Neural cell (in vitro differentiated cells): ENCODE results near the gene FCHO1. TPM values are rescaled to one million over a fixed set of nuclear protein-coding genes. Genes with fewer than 3 reads are reported as not detected.

Experiments used
- H2AFZ ChIP-seq: fragments of 200-600, 300-800 bp; sonication (generic), shearing (Covaris generic); 2 replicates; pipeline ENCODE4 v1.6.0; 2014; ENCODE audit warnings: low read depth, mild to moderate bottlenecking, antibody characterized with exemption, low read length, moderate library complexity
- H3F3A ChIP-seq: fragments of 200-600 bp; shearing (Covaris generic); 2 replicates; pipeline ENCODE4 v1.6.1; 2016; ENCODE audit warnings: mild to moderate bottlenecking, moderate library complexity, mixed read lengths, antibody characterized with exemption, low read length; ENCODE audit not compliant: insufficient read depth, poor library complexity, severe bottlenecking
- H3K27ac ChIP-seq: fragments of 200-600, 300-800 bp; sonication (generic), shearing (Covaris generic); 2 replicates; pipeline ENCODE4 v1.5.1; 2014; ENCODE audit warnings: mild to moderate bottlenecking, low read length, moderate library complexity
- H3K27me3 ChIP-seq: fragments of 300-800, 200-600 bp; sonication (generic), shearing (Covaris generic); 2 replicates; pipeline ENCODE4 v1.6.0; 2014; ENCODE audit warnings: mild to moderate bottlenecking, low read depth, low read length, moderate library complexity; ENCODE audit not compliant: insufficient read depth
- H3K36me3 ChIP-seq: fragments of 300-800, 200-600 bp; sonication (generic), shearing (Covaris generic); 2 replicates; pipeline ENCODE4 v1.5.1; 2014; ENCODE audit warnings: mild to moderate bottlenecking, antibody characterized with exemption, low read length, moderate library complexity; ENCODE audit not compliant: insufficient read depth
- H3K4me2 ChIP-seq: fragments of 300-800, 200-600 bp; sonication (generic), shearing (Covaris generic); 2 replicates; pipeline ENCODE4 v1.6.0; 2014; ENCODE audit warnings: mild to moderate bottlenecking, low read length
- H3K4me3 ChIP-seq: fragments of 300-800, 200-600 bp; sonication (generic), shearing (Covaris generic); 2 replicates; pipeline ENCODE4 v1.5.1; 2014; ENCODE audit warnings: mild to moderate bottlenecking, low read length, moderate library complexity
- H3K79me2 ChIP-seq: fragments of 200-600 bp; shearing (Covaris generic); replicated peaks from 2 replicates; pipeline ENCODE4 v1.6.0; 2014; ENCODE audit warnings: mild to moderate bottlenecking, low read length, moderate library complexity; ENCODE audit not compliant: insufficient read depth
- H3K9ac ChIP-seq: fragments of 300-800, 200-600 bp; sonication (generic), shearing (Covaris generic); 2 replicates; pipeline ENCODE4 v1.6.1; 2016; ENCODE audit warnings: mild to moderate bottlenecking, low read length, mixed read lengths
- H3K9me2 ChIP-seq: fragments of 200-600 bp; shearing (Covaris generic); 2 replicates; pipeline ENCODE4 v1.6.1; 2016; ENCODE audit warnings: mild to moderate bottlenecking, low read length, mixed read lengths; ENCODE audit not compliant: insufficient read depth
- H3K9me3 ChIP-seq: fragments of 200-600, 300-800 bp; sonication (generic), shearing (Covaris generic); 2 replicates; pipeline ENCODE4 v1.6.1; 2016; ENCODE audit warnings: mild to moderate bottlenecking, mixed run types, low read length, moderate library complexity, mixed read lengths
- H4K20me1 ChIP-seq: fragments of 200-600 bp; shearing (Covaris generic); 2 replicates; pipeline ENCODE4 v1.6.1; 2016; ENCODE audit warnings: mild to moderate bottlenecking, mixed run types; ENCODE audit not compliant: insufficient read depth
- EP300 ChIP-seq: fragments of 450-650 bp; conservative IDR thresholded peaks from 2 replicates; pipeline ENCODE4 v1.6.1; 2014; ENCODE audit warnings: antibody characterized with exemption, mild to moderate bottlenecking, moderate library complexity; ENCODE audit not compliant: poor library complexity, severe bottlenecking
- EZH2 ChIP-seq: fragments of 200-600, 300-800 bp; shearing (Covaris generic), sonication (generic); IDR thresholded peaks from 2 replicates; pipeline ENCODE4 v1.6.1; 2014; ENCODE audit warnings: antibody characterized with exemption, low read length, borderline replicate concordance, mild to moderate bottlenecking; ENCODE audit not compliant: insufficient read depth, poor library complexity, severe bottlenecking
- MXI1 ChIP-seq: fragments of 450-650 bp; conservative IDR thresholded peaks from 2 replicates; pipeline ENCODE4 v1.6.1; 2014; ENCODE audit warnings: antibody characterized with exemption, mild to moderate bottlenecking; ENCODE audit not compliant: poor library complexity, severe bottlenecking
- POLR2AphosphoS5 ChIP-seq: IDR thresholded peaks from 2 replicates; pipeline ENCODE4 v1.6.1; 2012
- RAD21 ChIP-seq: fragments of 450-650 bp; conservative IDR thresholded peaks from 2 replicates; pipeline ENCODE4 v1.6.1; 2014; ENCODE audit warnings: antibody characterized with exemption, mild to moderate bottlenecking, moderate library complexity
- REST ChIP-seq: IDR thresholded peaks from 2 replicates; pipeline ENCODE4 v1.6.1; 2012; ENCODE audit warnings: borderline replicate concordance
- SMC3 ChIP-seq: fragments of 450-650 bp; conservative IDR thresholded peaks from 2 replicates; pipeline ENCODE4 v1.6.1; 2014; ENCODE audit warnings: antibody characterized with exemption, mild to moderate bottlenecking, moderate library complexity; ENCODE audit not compliant: poor library complexity
- TAF1 ChIP-seq: IDR thresholded peaks from 2 replicates; pipeline ENCODE4 v1.6.1; 2012; ENCODE audit warnings: low read depth
- polyA plus RNA-seq: library from polyadenylated mRNA; depleted of rRNA; stranded (reverse); fragments of >200 nt; gene quantifications from 2 replicates; pipeline ENCODE4 v1.2.3, GENCODE V29; 2014
- TF ChIP-seq, protein P1 (sequence below): fragments of 450-650 bp; IDR thresholded peaks from 2 replicates; pipeline ENCODE4 v1.5.1; 2014; ENCODE audit warnings: antibody characterized with exemption, mild to moderate bottlenecking, moderate library complexity; ENCODE audit not compliant: poor library complexity, severe bottlenecking

Gene FCHO1
- polyA plus RNA-seq, 1 donor from 2014 or later = 39.7 TPM

DNA sequence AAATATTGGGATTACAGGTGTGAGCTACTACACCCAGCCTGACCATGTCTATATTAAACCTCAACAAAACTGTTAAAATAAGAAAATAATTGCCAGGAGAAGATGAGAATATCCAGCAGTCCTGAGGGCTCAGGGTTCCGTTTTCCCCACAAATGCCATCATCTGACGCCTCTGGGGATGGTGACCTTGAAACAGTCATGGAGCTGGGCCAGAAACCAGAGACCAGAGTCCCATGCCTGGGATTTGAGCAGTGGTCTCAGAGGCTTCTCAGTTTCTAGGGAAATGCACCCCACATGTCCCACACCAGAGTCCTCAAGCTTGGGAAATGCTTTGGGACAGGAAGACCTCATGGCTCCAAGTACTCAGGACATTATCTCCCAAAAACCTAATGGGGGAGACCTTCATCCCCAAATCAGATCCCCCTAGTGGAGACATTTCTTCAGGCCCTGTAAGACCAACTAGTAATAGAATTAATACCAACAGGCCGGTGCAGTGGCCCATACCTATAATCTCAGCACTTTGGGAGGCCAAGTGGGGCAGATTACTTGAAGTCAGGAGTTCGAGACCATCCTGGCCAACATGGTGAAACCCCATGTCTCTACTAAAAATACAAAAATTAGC lies 34.9 kb upstream of the FCHO1 start:
- Histone ChIP-seq H3K4me2 (no peak overlapping the region), H3F3A (no peaks in the 10 kb centered on the region), H3K27ac (no peak overlapping the region), H3K9ac (no peak overlapping the region), H3K9me2 (no peaks in the 10 kb centered on the region), H3K9me3 (no peaks in the 10 kb centered on the region), H3K27me3 (no peaks in the 10 kb centered on the region), H4K20me1 (no peaks in the 10 kb centered on the region), H2AFZ (no peak overlapping the region), H3K4me3 (no peak overlapping the region), H3K79me2 (peaks cover 23% of the 10 kb centered on the region), H3K36me3 (no peaks in the 10 kb centered on the region)
- no peak for TF ChIP-seq POLR2AphosphoS5
- TF ChIP-seq EP300 = no peak
- TF ChIP-seq SMC3 = no peak
- TF ChIP-seq, protein P1, sequence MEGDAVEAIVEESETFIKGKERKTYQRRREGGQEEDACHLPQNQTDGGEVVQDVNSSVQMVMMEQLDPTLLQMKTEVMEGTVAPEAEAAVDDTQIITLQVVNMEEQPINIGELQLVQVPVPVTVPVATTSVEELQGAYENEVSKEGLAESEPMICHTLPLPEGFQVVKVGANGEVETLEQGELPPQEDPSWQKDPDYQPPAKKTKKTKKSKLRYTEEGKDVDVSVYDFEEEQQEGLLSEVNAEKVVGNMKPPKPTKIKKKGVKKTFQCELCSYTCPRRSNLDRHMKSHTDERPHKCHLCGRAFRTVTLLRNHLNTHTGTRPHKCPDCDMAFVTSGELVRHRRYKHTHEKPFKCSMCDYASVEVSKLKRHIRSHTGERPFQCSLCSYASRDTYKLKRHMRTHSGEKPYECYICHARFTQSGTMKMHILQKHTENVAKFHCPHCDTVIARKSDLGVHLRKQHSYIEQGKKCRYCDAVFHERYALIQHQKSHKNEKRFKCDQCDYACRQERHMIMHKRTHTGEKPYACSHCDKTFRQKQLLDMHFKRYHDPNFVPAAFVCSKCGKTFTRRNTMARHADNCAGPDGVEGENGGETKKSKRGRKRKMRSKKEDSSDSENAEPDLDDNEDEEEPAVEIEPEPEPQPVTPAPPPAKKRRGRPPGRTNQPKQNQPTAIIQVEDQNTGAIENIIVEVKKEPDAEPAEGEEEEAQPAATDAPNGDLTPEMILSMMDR = no peak
- TF ChIP-seq MXI1 = no peak
- no peak for TF ChIP-seq TAF1
- TF ChIP-seq RAD21 = no peak
- TF ChIP-seq EZH2 = no peak
- TF ChIP-seq REST = no peak

DNA sequence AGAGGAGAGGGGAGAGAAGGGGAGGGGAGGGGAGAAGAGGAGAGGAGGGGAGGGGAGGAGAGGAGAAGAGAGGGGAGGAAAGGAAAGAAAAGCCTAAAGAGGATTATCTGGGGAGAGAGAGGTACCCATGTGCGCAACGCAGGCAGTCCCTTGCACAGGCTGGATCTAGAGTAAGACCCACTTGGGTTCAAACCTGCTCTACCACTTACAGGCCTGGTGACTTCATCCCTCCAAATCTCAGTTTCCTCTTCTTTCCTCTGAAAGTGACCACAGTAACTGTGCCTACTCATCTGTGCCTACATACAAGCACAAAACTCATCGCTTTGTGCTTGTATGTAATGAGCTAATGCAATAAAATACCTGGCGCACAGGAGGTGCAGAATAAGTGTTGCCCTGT lies 32.7 kb upstream of the FCHO1 start:
- Histone ChIP-seq H3K27ac (peak overlapping the region; percentile 60), H3K9ac (peak overlapping the region; percentile 86), H3K4me3 (peak overlapping the region; percentile 88)

More for the DNA sequence above, 32.7 kb upstream of the FCHO1 start:
- peak overlapping the region; percentile 93 for H2AFZ ChIP-seq
- TF ChIP-seq EP300 (no peak), SMC3 (no peak), RAD21 (no peak), POLR2AphosphoS5 (no peak), REST (no peak), EZH2 (no peak), MXI1 (no peak), TAF1 (no peak)
- TF ChIP-seq, protein P1 = no peak
- peaks cover 23% of the 10 kb centered on the region for H3K79me2 ChIP-seq
- peak overlapping the region; percentile 94 for H3K4me2 ChIP-seq
- H3K27me3 ChIP-seq = no peaks in the 10 kb centered on the region
- H3K9me3 ChIP-seq = no peaks in the 10 kb centered on the region
- H3K9me2 ChIP-seq = no peaks in the 10 kb centered on the region
- H3K36me3 ChIP-seq = no peaks in the 10 kb centered on the region
- no peaks in the 10 kb centered on the region for H4K20me1 ChIP-seq
- no peaks in the 10 kb centered on the region for H3F3A ChIP-seq
